ENCODE results near the gene PTPN13.

PTPN13 gene

GRCh38 chr4:86821151-86821550, 227.0 kb downstream of the PTPN13 start:
- DNase-seq: no peak

- no peak for DNase-seq
Observed at GRCh38 chr4:86822136-86822535, 228.0 kb downstream of the PTPN13 start.

- no peak for DNase-seq
Observed at GRCh38 chr4:86825511-86825910, 231.4 kb downstream of the PTPN13 start.

- no peak for DNase-seq
Observed at GRCh38 chr4:86831262-86832130, 237.4 kb downstream of the PTPN13 start.

- DNase-seq: no peak
Observed at GRCh38 chr4:86833615-86834014, 239.5 kb downstream of the PTPN13 start.

- no peak for DNase-seq
Observed at GRCh38 chr4:86834901-86835300, 240.8 kb downstream of the PTPN13 start.

- DNase-seq: no peak
Observed at GRCh38 chr4:86835677-86836076, 241.6 kb downstream of the PTPN13 start.

GRCh38 chr4:86837691-86838503, 243.8 kb downstream of the PTPN13 start:
- DNase-seq: no peak

GRCh38 chr4:86840858-86841257, 246.7 kb downstream of the PTPN13 start:
- no peak for DNase-seq

GRCh38 chr4:86841309-86841708, 247.2 kb downstream of the PTPN13 start:
- no peak for DNase-seq

- no peak for DNase-seq
Observed at GRCh38 chr4:86845593-86845992, 251.5 kb downstream of the PTPN13 start.

GRCh38 chr4:86846921-86847320, 252.8 kb downstream of the PTPN13 start:
- DNase-seq: no peak

- DNase-seq: no peak
Observed at GRCh38 chr4:86847571-86847970, 253.5 kb downstream of the PTPN13 start.

- DNase-seq: no peak
Observed at GRCh38 chr4:86848136-86848535, 254.0 kb downstream of the PTPN13 start.

GRCh38 chr4:86848732-86849619, 254.9 kb downstream of the PTPN13 start, which contains the start of gene SLC10A6:
SLC10A6 (minus strand) TSS chr4:86849384; CDS start chr4:86849115, 269 bp downstream.
- no peak for DNase-seq

GRCh38 chr4:86853209-86853608, 259.1 kb downstream of the PTPN13 start:
- DNase-seq: no peak

- no peak for DNase-seq
Observed at GRCh38 chr4:86855572-86855971, 261.5 kb downstream of the PTPN13 start.

- DNase-seq: no peak
Observed at GRCh38 chr4:86856896-86857295, 262.8 kb downstream of the PTPN13 start.

- DNase-seq: no peak
Observed at GRCh38 chr4:86857341-86858052, 263.4 kb downstream of the PTPN13 start.

All from CD4-positive, alpha-beta T cell treated with Interleukin-4 for 1 hour (primary cell).